Astrocyte of the spinal cord (primary cell): ENCODE data around the gene KIFBP.
"Not testable (repeated sequence)": the region's sequence is repeated elsewhere in the genome, so short reads cannot be mapped to it uniquely, and the experiment has no call there.

ENCODE experiments used
- DNase-seq: peaks from one replicate; pipeline ENCODE4 v3.0.0; 2011; ENCODE audit warnings: low read depth, low spot score
- H3K4me3 ChIP-seq: 2 replicates; pipeline ENCODE4 v1.5.1; 2011; ENCODE audit warnings: low read depth, mild to moderate bottlenecking, low read length, moderate library complexity
- in situ Hi-C: cut with HindIII; loops from 2 replicates; pipeline ENCODE4 v1.10.0; 2017; ENCODE audit warnings: low sequenced_read_pairs
- TF ChIP-seq, protein P1 (sequence below): IDR thresholded peaks from 2 replicates; pipeline ENCODE4 v1.5.1; 2012; ENCODE audit warnings: low read depth, mild to moderate bottlenecking, low read length, inconsistent platforms

Gene KIFBP, protein sequence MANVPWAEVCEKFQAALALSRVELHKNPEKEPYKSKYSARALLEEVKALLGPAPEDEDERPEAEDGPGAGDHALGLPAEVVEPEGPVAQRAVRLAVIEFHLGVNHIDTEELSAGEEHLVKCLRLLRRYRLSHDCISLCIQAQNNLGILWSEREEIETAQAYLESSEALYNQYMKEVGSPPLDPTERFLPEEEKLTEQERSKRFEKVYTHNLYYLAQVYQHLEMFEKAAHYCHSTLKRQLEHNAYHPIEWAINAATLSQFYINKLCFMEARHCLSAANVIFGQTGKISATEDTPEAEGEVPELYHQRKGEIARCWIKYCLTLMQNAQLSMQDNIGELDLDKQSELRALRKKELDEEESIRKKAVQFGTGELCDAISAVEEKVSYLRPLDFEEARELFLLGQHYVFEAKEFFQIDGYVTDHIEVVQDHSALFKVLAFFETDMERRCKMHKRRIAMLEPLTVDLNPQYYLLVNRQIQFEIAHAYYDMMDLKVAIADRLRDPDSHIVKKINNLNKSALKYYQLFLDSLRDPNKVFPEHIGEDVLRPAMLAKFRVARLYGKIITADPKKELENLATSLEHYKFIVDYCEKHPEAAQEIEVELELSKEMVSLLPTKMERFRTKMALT

DNA sequence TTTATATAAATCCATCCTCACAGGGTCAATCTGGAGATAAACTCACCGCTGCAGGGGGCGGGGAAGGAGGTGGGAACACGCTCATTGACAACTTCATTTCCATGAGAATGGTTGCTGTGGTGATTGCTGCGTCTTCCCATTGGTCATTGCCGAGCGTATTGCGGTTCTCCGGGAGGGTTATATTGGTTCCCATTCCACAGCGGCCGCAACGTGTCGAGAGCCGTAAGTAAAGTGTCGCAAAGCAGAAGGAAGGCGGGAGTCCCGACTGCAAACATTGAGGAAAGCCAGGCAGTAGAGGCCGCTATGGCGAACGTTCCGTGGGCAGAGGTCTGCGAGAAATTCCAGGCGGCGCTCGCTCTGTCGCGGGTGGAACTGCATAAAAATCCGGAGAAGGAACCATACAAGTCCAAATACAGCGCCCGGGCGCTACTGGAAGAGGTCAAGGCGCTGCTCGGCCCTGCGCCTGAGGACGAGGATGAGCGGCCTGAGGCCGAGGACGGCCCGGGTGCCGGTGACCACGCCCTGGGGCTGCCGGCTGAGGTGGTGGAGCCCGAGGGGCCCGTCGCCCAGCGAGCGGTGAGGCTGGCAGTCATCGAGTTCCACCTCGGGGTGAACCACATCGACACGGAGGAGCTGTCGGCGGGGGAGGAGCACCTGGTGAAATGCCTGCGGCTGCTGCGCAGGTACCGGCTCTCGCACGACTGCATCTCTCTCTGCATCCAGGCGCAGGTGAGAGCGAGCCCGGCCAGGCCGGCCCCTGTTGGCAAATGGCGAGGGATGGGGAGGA is at the start of gene KIFBP:
Gene KIFBP (plus strand): TSS at position 274 of the 787 bp plus-strand sequence. CDS start 30 bp downstream, at position 304.
- in situ Hi-C loops, result no loop called here
- TF ChIP-seq, protein P1, sequence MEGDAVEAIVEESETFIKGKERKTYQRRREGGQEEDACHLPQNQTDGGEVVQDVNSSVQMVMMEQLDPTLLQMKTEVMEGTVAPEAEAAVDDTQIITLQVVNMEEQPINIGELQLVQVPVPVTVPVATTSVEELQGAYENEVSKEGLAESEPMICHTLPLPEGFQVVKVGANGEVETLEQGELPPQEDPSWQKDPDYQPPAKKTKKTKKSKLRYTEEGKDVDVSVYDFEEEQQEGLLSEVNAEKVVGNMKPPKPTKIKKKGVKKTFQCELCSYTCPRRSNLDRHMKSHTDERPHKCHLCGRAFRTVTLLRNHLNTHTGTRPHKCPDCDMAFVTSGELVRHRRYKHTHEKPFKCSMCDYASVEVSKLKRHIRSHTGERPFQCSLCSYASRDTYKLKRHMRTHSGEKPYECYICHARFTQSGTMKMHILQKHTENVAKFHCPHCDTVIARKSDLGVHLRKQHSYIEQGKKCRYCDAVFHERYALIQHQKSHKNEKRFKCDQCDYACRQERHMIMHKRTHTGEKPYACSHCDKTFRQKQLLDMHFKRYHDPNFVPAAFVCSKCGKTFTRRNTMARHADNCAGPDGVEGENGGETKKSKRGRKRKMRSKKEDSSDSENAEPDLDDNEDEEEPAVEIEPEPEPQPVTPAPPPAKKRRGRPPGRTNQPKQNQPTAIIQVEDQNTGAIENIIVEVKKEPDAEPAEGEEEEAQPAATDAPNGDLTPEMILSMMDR, result peak; percentile 65
- peak; percentile 98 for DNase-seq
- H3K4me3 ChIP-seq, result peak within 1 kb of the TSS; percentile 97

DNA sequence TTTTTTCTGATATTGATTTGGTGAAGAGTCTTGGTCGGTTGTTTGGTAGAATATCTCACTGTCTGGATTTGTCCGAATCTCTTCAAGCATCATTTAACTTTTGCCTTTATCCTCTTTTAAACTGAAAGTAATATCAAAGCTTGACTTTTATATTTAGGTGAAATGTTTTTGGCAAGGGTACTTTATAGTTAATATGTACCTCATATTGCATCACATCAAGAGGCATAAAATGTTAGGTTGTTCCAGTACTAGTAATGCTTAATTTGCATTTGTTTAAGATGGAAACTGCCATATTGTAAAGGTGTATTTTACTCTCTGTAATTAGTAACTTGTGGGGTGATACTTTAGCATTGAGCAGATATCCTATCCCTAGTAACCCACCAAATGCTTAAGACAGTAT is 49.7 kb upstream of the KIFBP start:
- in situ Hi-C loops, result no loop called here
- no peak overlapping the region for H3K4me3 ChIP-seq

DNA sequence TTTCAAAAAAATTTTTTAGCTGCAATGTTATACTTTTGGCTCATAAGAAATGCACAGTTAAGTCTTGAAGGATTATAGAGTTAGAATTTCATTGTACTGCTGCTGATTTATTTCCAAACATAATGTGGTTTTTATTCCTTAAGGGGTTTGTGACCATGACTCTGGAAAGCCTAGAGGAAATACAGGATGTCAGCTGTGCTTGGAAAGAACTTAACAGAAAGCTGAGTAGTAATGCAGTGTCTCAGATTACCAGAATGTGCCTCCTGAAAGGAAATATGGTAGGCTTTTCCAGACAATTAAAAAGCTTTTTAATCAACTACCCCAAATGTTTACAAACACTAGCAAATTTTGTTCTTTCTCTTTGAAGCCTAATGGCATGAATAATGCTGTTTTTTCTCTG is 47.7 kb upstream of the KIFBP start:
- in situ Hi-C loops, DNase-seq, H3K4me3 ChIP-seq: not testable (repeated sequence)

More for the DNA sequence above, 49.7 kb upstream of the KIFBP start:
- DNase-seq, result no peak
- TF ChIP-seq, protein P1, result no peak

DNA sequence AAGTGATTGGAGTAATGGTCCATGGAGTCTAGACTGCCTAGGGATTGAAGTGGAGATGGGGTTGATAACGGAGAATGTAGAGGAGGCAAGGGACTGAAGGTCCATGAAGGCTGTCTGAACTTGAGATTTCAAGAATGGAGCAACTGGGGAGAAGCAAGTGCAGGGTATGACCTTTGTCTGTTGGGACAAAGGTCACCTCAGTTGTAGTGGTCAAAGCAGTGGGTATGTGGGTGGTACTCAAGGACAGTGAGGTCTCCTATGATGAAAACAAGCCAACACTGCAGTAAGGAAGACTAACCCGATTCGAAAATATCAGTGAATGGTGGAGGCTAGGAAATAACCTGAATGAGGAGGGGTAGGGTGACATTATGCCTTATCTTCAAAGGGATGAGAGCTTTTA is 38.0 kb upstream of the KIFBP start:
- no peak overlapping the region for H3K4me3 ChIP-seq
- in situ Hi-C loops, result no loop called here
- no peak for DNase-seq
- TF ChIP-seq, protein P1, result no peak

DNA sequence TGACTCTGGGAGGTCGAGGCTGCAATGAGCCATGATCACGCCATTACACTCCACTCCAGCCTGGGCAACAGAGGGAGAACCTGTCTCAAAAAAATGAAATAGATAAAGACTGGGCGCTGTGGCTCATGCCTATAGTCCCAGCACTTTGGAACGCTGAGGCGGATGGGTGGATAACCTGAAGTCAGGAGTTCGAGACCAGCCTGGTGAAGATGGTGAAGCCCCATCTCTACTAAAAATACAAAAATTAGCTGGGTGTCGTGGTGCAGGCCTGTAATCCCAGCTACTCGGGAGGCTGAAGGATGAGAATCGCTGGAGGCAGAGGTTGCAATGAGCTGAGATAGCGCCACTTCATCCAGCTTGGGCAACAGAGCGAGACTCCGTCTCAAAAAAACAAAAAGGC is 33.7 kb upstream of the KIFBP start:
- in situ Hi-C loops, result no loop called here
- TF ChIP-seq, protein P1, result no peak
- no peak for DNase-seq
- peak overlapping the region; percentile 97 for H3K4me3 ChIP-seq

DNA sequence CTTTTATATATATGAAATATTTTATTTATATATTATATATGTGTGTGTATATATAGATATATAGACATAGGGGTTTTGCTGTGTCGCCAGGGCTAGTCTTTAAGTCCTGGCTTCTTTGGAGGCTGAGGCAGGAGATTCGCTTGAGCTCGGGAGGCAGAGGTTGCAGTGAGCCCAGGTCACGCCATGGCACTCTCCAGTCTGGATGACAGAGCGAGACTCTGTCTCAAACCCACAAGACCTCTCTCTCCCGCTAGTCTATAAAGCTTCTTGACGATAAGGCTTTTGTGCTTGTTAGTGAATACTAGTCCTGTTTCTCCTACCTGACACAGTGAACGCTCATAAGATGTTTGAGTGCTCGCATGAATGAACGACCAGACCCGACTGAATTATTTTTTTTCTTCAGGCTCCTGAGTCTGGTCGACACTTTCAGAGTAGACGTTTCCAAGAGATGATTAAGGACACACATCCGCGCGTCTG is 33.2 kb upstream of the KIFBP start:
- in situ Hi-C loops, result no loop called here
- TF ChIP-seq, protein P1, result no peak
- no peak for DNase-seq
- peak overlapping the region; percentile 97 for H3K4me3 ChIP-seq
